Measurements from ENCODE around the gene NXT2.

DNA sequence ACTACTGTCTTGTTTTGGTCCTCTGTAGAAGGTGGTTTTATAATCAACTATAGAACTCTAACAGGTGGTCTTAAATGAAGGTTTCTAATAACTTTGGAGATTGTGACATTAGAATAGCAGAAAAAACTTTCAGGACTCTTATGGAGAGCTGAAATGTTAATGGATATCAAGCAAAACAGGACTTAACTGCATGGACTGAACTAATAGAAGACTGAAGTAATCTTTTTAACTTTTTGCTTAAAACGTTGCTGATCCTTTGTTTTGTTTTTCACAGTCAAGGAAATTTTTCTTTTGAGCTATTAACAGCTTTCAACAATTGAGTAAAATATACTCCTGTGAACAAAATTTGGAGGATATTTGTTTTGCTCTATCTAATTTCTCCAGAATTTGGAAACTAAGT lies 17.2 kb downstream of the NXT2 start:
- TF ChIP-seq, protein P1, sequence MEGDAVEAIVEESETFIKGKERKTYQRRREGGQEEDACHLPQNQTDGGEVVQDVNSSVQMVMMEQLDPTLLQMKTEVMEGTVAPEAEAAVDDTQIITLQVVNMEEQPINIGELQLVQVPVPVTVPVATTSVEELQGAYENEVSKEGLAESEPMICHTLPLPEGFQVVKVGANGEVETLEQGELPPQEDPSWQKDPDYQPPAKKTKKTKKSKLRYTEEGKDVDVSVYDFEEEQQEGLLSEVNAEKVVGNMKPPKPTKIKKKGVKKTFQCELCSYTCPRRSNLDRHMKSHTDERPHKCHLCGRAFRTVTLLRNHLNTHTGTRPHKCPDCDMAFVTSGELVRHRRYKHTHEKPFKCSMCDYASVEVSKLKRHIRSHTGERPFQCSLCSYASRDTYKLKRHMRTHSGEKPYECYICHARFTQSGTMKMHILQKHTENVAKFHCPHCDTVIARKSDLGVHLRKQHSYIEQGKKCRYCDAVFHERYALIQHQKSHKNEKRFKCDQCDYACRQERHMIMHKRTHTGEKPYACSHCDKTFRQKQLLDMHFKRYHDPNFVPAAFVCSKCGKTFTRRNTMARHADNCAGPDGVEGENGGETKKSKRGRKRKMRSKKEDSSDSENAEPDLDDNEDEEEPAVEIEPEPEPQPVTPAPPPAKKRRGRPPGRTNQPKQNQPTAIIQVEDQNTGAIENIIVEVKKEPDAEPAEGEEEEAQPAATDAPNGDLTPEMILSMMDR (IDR thresholded peaks at IDR 0.05; ENCODE audit: low read depth, low read length) = no peak
- TF ChIP-seq, protein P2, sequence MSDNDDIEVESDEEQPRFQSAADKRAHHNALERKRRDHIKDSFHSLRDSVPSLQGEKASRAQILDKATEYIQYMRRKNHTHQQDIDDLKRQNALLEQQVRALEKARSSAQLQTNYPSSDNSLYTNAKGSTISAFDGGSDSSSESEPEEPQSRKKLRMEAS (IDR thresholded peaks at IDR 0.05; ENCODE audit: low read depth, low read length) = no peak
